ENCODE data around the gene ULK2. TPM values are rescaled to one million over a fixed set of nuclear protein-coding genes. Genes with fewer than 3 reads are reported as not detected.
"Not testable (repeated sequence)": the region's sequence is repeated elsewhere in the genome, so short reads cannot be mapped to it uniquely, and the experiment has no call there.

Gene ULK2
- total RNA-seq, 2 donors from 2014 or later, result 14.9 to 20.8 TPM

DNA sequence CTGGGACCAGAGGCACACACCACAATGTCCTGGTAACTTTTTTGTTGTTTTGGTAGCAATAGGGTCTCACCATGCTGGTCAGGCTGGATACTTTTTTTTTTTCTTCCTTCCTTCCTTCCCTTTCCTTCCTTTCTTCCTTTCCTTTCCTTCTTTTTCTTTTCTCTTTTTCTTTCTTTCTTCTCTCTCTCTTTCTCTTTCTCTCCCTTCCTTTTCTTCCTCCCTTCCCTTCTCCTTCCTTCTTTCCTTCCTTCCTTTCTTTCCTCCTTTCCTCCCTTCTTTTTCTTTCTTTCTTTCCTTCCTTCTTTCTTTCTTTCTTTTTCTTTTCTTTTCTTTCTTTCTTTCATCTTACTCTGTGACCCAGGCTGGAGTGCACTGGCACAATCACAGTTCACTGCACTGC is 18.4 kb upstream of the ULK2 start:
- no peak overlapping the region for H3K4me3 Mint-ChIP-seq
- H3K4me1 Mint-ChIP-seq, result no peaks in the 10 kb centered on the region
- DNase-seq (no peak), ATAC-seq (no peak)
- no peaks in the 10 kb centered on the region for H3K36me3 Mint-ChIP-seq (ENCODE audit: low read depth)
- no peaks in the 10 kb centered on the region for H3K27me3 Mint-ChIP-seq
- peak overlapping the region; percentile 59 for H3K27ac Mint-ChIP-seq
- H3K9me3 ChIP-seq (ENCODE audit: control insufficient read depth, low read length, poor library complexity, severe bottlenecking), result no peaks in the 10 kb centered on the region

DNA sequence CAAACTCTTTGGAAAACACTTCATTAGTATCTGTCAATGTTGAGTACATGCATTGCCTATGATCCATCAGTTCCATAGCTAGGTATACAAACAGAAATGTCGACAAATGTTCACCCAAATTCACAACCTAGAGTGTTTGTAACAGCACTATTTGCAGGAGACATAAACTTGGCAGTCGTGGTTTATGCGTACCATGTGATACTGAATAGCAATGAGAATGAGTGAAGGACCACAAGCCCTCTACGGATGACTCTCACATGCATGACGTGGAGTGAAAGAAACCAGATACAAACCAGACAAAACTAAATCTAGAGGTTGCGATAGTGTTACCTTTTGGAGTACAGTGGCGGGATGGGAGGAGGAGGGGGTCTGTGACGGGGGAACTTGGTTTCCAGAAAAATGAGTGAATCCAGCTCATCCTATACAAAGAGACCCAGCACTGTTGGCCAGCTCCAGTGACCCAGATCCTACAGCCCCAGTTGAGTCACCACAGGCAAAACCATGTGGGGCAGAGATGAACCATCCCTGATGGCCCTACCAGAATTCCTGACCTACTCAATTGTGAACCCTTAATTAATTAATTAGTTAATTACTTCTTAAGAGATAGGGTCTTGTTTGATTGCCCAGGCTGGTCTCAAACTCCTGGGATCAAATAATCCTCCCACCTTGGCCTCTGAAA is 15.9 kb upstream of the ULK2 start:
- no peak for ATAC-seq
- H3K4me1 Mint-ChIP-seq, result peaks cover 7% of the 10 kb centered on the region
- no peaks in the 10 kb centered on the region for H3K27me3 Mint-ChIP-seq
- DNase-seq, result no peak
- H3K36me3 Mint-ChIP-seq (ENCODE audit: low read depth), result no peaks in the 10 kb centered on the region
- H3K4me3 Mint-ChIP-seq, result no peak overlapping the region
- H3K27ac Mint-ChIP-seq, result no peak overlapping the region
- H3K9me3 ChIP-seq (ENCODE audit: control insufficient read depth, low read length, poor library complexity, severe bottlenecking), result no peaks in the 10 kb centered on the region

DNA sequence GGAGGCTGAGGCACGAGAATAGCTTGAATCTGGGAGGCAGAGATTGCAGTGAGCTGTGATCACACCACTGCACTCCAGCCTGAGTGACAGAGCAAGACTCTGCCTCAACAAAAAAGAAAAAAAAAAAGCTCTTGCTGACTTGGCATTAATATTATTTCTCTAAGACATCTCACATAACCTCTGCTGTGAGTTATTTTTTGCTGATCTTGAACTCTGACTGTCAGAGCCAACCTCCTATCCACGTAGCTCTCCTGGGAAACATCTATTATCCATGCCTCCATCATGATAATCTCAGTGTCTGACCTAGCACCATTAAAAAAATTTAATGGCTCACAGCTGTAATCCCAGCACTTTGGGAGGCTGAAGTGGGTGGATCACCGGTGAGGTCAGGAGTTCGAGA is 12.7 kb upstream of the ULK2 start:
- ATAC-seq (no peak), DNase-seq (no peak)
- Mint-ChIP-seq H3K27me3 (no peaks in the 10 kb centered on the region), H3K4me1 (peaks cover 30% of the 10 kb centered on the region), H3K36me3 (ENCODE audit: low read depth) (no peaks in the 10 kb centered on the region), H3K27ac (no peak overlapping the region), H3K4me3 (no peak overlapping the region)
- no peaks in the 10 kb centered on the region for H3K9me3 ChIP-seq (ENCODE audit: control insufficient read depth, low read length, poor library complexity, severe bottlenecking)

DNA sequence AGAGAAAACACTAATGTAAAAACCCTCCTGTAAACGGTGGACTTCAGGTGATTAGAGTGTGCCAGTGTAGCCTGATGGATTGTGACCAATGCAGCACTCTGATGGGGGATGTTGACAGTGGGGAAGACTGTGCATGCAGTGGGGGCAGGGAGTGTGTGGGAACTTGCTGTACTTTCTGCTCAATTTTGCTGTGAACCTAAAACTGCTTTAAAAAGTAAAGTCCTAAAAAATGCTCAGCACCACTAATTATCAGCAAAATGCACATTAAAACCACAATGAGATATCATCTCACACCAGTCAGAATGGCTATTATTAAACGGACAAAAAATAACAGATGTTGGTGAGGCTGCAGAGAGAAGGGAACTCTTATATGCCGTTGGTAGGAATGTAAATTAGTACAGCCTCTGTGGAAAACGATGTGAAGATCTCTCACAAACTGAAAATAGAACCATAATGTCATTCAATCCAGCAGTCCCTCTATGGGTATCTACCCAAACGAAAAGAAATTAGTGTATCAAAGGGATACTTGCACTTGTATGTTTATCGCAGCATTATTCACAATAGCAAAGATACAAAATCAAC is 9.7 kb upstream of the ULK2 start:
- Mint-ChIP-seq H3K27ac (peak overlapping the region; percentile 83), H3K4me3 (no peak overlapping the region), H3K27me3 (no peaks in the 10 kb centered on the region), H3K4me1 (peaks cover 32% of the 10 kb centered on the region), H3K36me3 (ENCODE audit: low read depth) (no peaks in the 10 kb centered on the region)
- ATAC-seq (no peak), DNase-seq (no peak)
- H3K9me3 ChIP-seq (ENCODE audit: control insufficient read depth, low read length, poor library complexity, severe bottlenecking), result no peaks in the 10 kb centered on the region

DNA sequence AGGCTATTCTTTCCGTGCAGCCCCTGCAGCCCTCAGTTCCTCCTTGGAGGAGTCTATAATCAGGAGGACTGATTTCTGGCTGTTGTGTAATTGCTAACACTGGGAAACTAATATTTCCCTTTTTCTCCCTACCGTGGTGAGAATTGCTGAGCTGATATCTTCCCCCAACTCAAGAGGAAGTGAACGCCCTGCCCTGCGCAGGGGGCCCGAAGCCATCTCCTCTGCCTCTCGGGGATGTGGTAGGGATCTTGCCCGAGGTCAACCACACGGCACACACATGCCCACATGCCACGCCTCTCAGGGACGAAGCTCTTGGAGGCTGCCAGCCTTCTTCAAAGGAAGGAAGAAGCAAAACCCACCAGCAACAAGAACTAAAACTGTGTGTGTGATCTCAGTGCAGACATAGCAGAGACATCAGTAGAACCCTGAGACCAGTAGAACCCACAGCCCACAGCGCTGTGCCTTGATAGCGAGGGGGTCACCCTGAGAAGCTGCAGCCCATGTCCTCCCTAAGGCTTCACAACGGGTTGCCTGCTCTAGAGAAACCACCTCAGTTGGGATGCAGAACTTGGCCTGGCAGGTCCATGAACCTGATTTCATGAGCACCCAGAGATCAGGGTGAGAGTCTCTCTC is 8.9 kb upstream of the ULK2 start:
- Mint-ChIP-seq H3K4me1 (peaks cover 32% of the 10 kb centered on the region), H3K36me3 (ENCODE audit: low read depth) (no peaks in the 10 kb centered on the region), H3K4me3 (peak overlapping the region; percentile 82), H3K27me3 (no peaks in the 10 kb centered on the region), H3K27ac (peak overlapping the region; percentile 83)
- peak; percentile 13 to 16 (median 15) for DNase-seq
- no peaks in the 10 kb centered on the region for H3K9me3 ChIP-seq (ENCODE audit: control insufficient read depth, low read length, poor library complexity, severe bottlenecking)
- ATAC-seq, result peak; percentile 95

DNA sequence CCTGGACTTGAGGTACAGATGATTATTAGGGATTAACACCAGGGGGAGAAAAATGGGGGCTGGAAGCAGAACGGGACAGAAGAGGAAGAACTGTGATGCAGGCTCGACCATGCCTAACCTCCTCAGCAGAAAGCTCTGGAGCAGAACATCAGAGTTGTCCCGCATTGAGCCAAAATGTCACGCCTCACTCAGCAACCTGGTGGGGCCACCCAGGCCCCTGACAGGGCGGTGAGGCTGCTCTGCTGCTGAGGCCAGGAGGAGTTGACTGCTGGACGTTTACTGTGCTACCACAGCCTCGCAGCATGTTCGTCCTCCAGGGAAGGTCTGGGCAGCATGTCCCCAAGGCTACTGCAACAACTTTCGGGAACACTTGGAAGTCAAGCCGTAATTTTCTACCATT is 6.5 kb upstream of the ULK2 start:
- Mint-ChIP-seq H3K4me1 (peaks cover 28% of the 10 kb centered on the region), H3K36me3 (ENCODE audit: low read depth) (no peaks in the 10 kb centered on the region), H3K27ac (peak overlapping the region; percentile 83), H3K27me3 (no peaks in the 10 kb centered on the region), H3K4me3 (no peak overlapping the region)
- ATAC-seq (no peak), DNase-seq (no peak)
- no peaks in the 10 kb centered on the region for H3K9me3 ChIP-seq (ENCODE audit: control insufficient read depth, low read length, poor library complexity, severe bottlenecking)

DNA sequence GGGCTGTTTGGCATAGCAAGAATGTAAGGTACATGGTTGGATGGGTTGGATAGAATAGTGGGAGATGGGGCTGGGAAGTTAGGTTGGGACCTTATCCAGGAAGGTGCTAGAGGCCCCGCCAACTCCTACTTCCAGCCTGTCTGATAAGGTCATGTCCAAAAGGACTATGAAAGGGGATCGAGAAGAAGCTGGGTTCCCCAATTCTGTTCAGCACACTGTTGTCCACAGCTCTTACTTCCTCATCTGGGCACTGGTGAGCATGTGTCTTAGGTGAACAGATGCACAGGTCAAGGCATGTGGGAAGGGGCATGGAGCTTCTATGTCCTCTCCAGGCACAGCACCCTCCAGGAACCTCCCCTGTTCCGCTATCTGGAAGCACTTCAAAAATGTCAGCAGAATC is 5.6 kb upstream of the ULK2 start:
- ATAC-seq (no peak), DNase-seq (no peak)
- H3K36me3 Mint-ChIP-seq (ENCODE audit: low read depth), result no peaks in the 10 kb centered on the region
- no peaks in the 10 kb centered on the region for H3K27me3 Mint-ChIP-seq
- no peaks in the 10 kb centered on the region for H3K9me3 ChIP-seq (ENCODE audit: control insufficient read depth, low read length, poor library complexity, severe bottlenecking)
- H3K4me1 Mint-ChIP-seq, result peaks cover 24% of the 10 kb centered on the region
- H3K4me3 Mint-ChIP-seq, result no peak overlapping the region
- H3K27ac Mint-ChIP-seq, result peak overlapping the region; percentile 29

DNA sequence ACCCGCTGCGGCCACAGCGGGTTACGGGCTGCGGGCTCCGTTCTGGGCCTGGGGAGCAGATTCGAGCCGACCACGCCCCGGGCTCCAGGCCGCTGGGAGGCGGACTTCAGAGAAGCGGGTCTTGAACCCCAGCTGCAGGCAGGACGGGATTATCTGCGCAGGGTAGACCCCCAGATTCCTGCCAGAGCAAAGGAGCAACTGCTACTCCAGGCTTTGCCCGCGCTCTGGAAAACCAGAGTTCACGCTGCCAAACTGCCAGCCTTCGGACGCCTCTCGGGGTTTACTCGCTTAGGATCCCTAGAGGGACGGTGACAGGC is 301 bp upstream of the ULK2 start:
- no peak for DNase-seq
- Mint-ChIP-seq H3K4me3 (peak overlapping the region; percentile 43), H3K4me1 (peaks cover 5% of the 10 kb centered on the region), H3K27me3 (no peaks in the 10 kb centered on the region), H3K27ac (no peak overlapping the region), H3K36me3 (ENCODE audit: low read depth) (no peaks in the 10 kb centered on the region)
- no peaks in the 10 kb centered on the region for H3K9me3 ChIP-seq (ENCODE audit: control insufficient read depth, low read length, poor library complexity, severe bottlenecking)
- ATAC-seq, result no peak

DNA sequence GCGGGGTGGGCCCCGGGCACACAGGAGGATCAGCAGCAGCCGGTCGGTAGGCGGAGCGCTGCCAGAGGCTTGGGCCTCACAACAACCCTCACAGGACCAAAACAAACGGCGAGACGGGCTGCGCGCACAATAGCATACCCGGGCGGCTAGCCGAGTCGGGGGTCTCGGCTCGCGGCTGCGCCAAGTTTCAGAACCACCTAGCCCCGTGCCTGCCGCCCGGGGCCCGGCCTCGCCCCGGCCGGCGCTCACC is 732 bp downstream of the ULK2 start:
- H3K4me1 Mint-ChIP-seq, result peaks cover 5% of the 10 kb centered on the region
- peak overlapping the region; percentile 84 for H3K4me3 Mint-ChIP-seq
- DNase-seq (peak; percentile 16 to 25 (median 23)), ATAC-seq (peak; percentile 64)
- H3K9me3 ChIP-seq (ENCODE audit: control insufficient read depth, low read length, poor library complexity, severe bottlenecking), result no peaks in the 10 kb centered on the region
- H3K36me3 Mint-ChIP-seq (ENCODE audit: low read depth), result no peaks in the 10 kb centered on the region
- H3K27me3 Mint-ChIP-seq, result no peaks in the 10 kb centered on the region
- H3K27ac Mint-ChIP-seq, result peak overlapping the region; percentile 57

DNA sequence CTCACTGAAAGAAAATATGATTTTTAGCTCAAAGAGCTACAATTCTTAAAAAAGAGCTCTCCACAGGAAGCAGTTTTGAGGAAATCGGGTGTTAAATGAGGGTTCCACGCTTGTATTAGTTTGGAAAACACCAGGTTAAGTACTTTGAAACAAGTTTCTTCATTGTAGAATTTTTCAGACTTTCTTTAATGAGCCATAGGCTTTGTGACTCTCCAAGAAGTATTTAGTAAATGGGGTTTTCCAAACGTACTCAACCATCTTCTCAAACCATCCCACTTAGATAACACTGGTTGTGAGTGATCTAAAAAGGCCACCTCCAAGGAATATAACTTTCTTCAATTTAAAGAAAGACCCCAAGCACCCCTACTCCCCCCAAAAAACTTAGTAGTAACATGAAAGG is 2.7 kb downstream of the ULK2 start:
- Mint-ChIP-seq H3K27ac (no peak overlapping the region), H3K4me3 (no peak overlapping the region), H3K36me3 (ENCODE audit: low read depth) (no peaks in the 10 kb centered on the region), H3K27me3 (no peaks in the 10 kb centered on the region), H3K4me1 (peaks cover 5% of the 10 kb centered on the region)
- H3K9me3 ChIP-seq (ENCODE audit: control insufficient read depth, low read length, poor library complexity, severe bottlenecking), result no peaks in the 10 kb centered on the region
- ATAC-seq (no peak), DNase-seq (no peak)

DNA sequence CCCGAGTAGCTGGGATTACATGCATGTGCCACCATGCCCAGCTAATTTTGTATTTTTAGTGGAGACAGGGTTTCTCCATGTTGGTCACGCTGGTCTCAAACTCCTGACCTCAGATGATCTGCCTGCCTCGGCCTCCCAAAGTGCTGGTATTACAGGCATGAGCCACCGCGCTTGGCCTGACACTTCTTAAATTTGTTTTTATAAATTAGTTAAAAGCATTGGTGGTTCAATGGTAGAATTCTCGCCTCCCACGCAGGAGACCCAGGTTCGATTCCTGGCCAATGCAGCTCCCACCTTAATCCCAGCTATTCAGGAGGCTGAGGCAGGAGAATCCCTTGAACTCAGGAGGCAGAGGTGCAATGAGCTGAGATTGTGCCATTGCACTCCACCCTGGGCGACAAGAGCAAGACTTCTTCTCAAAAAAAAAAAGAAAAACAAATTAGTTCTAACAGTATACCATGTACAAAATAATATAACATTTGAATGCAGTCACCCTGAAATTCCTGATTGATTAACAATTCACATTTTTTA is 7.0 kb downstream of the ULK2 start:
- DNase-seq; ATAC-seq; H3K27ac Mint-ChIP-seq; H3K4me3 Mint-ChIP-seq; H3K4me1 Mint-ChIP-seq; H3K36me3 Mint-ChIP-seq (ENCODE audit: low read depth); H3K9me3 ChIP-seq (ENCODE audit: control insufficient read depth, low read length, poor library complexity, severe bottlenecking); H3K27me3 Mint-ChIP-seq: not testable (repeated sequence)

DNA sequence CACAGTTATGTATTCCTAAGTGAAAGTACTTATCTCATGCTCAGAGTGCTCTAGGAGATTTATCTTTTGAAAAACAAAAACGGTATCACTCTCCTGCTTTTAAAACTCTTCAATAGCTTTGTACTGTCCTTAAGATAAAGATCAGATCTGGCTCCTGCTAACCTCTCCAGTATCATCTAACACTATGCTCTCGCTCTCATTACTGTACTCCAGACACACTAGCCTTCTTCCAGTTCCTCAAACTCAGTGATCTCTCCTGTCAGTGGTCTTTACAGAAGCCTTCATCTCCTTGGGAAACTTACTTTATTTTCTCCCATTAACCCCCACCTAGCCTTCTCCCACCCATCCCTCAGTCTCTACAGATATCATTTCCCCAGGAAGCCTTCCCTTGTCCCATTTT is 10.1 kb downstream of the ULK2 start:
- DNase-seq (no peak), ATAC-seq (no peak)
- no peaks in the 10 kb centered on the region for H3K9me3 ChIP-seq (ENCODE audit: control insufficient read depth, low read length, poor library complexity, severe bottlenecking)
- no peaks in the 10 kb centered on the region for H3K27me3 Mint-ChIP-seq
- H3K4me3 Mint-ChIP-seq, result no peak overlapping the region
- H3K36me3 Mint-ChIP-seq (ENCODE audit: low read depth), result peaks cover 5% of the 10 kb centered on the region
- H3K27ac Mint-ChIP-seq, result peak overlapping the region; percentile 54
- peaks cover 6% of the 10 kb centered on the region for H3K4me1 Mint-ChIP-seq

DNA sequence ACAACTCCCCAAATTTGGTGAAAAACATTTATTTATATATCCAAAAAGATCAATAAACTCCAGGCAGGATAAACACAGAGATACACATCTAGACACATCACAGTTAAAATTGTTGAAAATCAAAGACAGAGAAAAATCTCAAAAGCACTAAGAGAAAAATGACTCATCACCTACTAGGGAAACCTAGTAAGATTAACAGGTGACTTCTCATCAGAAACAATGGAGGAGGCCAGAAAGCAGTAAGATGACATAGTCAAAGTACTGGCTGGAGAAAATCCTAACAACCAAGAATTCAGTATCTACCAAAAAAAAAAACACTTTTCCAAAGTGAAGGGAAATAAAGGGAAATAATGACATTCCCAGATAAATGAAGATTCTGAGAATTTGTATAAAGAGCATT is 33.8 kb downstream of the ULK2 start:
- Mint-ChIP-seq H3K4me1 (peaks cover 3% of the 10 kb centered on the region), H3K4me3 (no peak overlapping the region), H3K27ac (peak overlapping the region; percentile 1), H3K27me3 (no peaks in the 10 kb centered on the region), H3K36me3 (ENCODE audit: low read depth) (peaks cover 13% of the 10 kb centered on the region)
- DNase-seq, result no peak
- no peaks in the 10 kb centered on the region for H3K9me3 ChIP-seq (ENCODE audit: control insufficient read depth, low read length, poor library complexity, severe bottlenecking)
- ATAC-seq, result no peak

DNA sequence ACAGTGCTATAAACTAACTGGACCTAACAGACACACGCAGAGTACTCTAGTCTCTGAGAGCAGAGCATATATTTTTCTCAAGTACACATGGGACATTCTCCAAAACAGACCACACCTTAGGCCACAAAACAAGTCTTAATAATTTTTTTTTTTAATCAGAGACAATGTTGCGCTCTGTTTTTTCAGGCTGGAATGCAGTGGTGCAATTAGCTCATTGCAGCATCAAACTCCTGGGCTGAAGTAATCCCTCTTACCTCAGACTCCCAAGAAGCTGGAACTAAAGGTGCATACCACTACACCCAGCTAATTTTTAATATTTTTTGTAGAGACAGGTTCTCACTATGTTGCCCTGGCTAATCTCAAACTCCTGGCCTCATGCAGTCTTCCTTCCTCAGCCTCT is 37.7 kb downstream of the ULK2 start:
- Mint-ChIP-seq H3K36me3 (ENCODE audit: low read depth) (peaks cover 10% of the 10 kb centered on the region), H3K27me3 (no peaks in the 10 kb centered on the region), H3K27ac (no peak overlapping the region), H3K4me3 (no peak overlapping the region), H3K4me1 (peaks cover 7% of the 10 kb centered on the region)
- ATAC-seq, result no peak
- no peaks in the 10 kb centered on the region for H3K9me3 ChIP-seq (ENCODE audit: control insufficient read depth, low read length, poor library complexity, severe bottlenecking)
- DNase-seq, result no peak
